Measurements from ENCODE around the gene SEMA3G.

GRCh38 chr3:52388933-52389332 is 56.0 kb downstream of the SEMA3G start:
- TF ChIP-seq CTCF (IDR thresholded peaks at IDR 0.05): no peak
- TF ChIP-seq RFX5 (IDR thresholded peaks at IDR 0.05): no peak
